HG03159 (cell line): ENCODE results near the gene STK33.

Source experiments
- ATAC-seq: cut with Tn5 transposase; IDR thresholded peaks from one replicate; pipeline ENCODE4 v1.9.1; 2021; ENCODE audit warnings: mild to moderate bottlenecking, moderate library complexity; ENCODE audit not compliant: unreplicated experiment

STK33 gene

DNA sequence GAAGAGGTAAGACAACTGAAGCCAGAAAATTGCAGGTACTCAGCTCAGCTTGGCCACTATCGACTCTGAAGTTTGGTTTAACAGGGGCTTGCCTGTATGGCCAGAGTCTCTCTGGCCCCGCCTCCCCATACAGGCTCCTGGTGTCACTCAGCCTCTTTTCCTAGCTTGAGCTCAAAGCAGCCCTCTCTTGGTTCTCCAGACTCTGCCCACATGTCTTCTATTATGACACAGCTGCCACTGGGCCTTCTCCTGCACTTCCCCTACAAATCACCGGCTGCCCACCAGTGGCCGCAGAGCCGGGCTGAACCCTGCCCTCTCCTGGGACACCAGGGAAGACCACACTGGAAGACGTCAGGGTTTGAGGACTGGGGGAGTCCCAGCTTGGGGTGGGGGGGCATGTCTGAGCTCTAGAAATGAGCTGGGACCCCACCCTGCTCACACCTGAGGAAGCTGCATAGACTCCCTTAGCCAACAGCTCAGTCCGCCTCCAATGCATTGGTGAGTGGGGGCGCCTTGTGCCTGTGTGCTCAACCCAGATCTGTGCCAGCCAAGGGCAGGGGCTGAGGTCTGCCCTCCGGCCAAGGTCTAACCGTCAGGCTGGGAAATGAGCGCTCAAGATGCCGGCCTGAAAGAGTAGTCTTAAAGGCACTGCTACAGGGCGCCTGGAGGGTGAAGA is 236.0 kb downstream of the STK33 start:
- ATAC-seq: no peak

DNA sequence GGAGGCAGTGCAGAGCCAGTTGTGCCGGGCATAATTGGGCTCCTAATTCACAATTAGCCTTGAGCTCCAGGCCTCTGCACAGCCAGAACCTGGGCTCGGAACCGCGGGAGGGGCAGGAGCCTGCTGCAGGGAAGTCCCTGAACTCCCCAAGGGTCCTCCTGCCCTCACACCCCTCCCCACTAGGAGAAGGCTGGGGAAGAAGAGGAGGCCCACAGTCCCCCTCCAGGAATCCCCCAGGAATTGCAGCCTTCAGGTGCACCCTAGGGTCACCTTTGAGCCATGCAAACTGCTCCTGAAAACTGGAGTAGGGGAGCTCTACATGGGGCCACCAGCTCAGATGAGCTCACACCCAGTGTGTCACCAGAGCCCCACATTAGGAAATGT is 236.5 kb downstream of the STK33 start:
- no peak for ATAC-seq

DNA sequence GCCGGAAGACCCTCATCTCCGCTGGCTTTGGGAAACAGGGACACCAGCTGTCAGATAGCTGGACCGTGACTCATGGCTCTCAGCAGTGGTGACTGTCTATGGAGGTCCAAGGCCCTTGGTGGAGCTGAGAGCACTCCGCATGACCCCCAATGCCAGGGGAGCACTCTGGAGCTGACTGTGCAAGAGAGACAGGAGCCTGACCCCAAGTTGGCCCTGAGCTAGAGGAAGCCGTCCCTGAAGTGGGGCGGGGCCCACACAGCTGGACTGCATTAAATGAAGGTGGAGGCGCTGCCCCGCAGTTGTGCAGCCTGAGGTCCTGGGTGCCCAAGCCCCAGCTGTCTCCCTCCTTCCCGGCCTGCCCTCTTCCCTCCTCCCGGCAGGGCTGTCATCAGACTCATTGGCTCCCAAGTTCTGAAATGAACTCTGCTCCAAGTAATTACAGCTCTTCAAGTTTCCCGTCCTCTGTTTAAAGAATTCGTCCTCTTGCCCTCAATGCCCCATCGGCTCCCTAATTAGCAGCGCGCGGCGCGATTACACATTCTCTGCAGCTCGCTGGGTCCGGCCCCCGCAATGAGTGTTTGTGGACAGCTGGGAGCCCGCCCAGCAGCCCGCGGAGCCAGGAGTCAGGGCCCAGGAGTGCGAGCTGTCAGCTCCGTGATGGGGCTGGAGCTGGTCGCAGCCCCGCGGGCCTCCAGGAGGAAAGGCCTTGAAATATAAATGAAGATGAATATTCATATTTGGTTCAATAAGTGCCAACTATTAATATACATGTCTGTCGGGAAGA is 237.1 kb downstream of the STK33 start:
- ATAC-seq: no peak

DNA sequence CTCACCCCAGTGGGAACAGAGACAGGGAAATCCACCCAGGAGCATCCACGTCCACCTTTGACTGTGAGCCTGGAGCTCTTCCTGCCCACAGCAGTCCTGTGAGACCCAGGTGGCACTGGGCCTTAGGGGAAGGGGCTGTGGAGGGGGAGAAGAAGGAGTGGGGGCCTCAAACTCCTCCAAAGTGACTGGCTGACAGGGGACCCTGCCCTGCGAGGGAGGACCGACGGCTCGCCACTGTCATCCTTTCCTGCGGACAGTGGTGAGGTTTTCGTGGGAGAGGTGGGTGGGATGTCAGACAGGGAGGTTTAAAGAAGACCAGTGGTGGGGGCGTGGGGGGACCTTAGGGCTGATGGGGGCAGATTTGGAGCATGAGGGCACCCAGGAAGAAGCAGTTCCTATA is 237.8 kb downstream of the STK33 start:
- no peak for ATAC-seq

DNA sequence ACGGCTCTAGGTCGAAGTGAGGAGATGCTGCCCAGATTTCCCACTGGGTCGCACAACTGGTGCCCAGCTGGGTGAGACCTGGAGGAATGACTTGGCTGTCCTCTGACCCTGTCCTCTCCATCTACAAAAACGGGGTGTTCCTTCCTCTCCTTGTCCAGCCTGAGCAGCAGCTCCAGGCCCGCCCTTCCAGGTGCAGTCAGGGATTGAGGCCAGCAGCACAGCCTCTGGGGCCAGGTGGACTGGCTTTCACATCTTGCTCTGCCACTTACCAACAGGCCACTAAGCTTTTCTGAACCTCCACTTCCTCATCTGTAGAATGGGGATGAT is 238.6 kb downstream of the STK33 start:
- no peak for ATAC-seq

DNA sequence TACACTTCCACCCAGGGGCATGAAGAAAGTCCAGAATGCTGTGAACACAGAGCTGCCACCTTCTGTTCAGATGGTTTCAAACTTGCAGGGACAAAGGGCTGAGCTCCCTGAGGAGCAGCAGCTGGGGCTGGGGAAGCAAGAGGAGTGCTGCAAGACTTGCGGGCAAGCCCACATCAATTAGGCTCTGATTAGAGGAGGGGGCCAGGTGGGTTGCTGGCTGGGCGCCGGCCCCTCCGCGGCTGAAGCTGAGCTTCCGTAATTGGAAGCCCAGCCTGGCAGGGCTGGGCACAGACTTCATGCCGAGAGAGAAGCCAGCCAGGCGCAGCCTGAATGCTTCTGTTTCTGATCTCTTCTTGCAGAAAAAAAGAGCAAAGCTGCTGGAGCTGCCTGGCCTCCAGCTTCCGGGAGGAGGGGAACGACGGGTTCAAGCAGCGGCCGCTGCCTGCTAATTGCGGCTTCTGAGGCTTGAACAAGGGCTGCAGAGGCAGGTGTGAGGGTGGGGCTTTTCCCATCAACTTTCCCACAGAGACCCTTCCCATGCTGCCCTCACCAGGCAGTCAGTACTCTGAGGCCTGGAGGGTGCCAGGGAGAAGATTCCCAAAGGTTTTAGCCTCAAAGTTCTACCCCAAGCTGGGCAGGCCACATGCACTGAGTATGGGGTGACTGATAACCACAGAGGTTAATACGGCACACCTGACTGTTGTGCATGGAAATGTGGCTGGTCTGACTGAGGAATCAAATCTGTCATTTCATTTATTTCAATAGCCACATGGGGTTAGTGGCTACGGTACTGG is 239.2 kb downstream of the STK33 start:
- no peak for ATAC-seq

DNA sequence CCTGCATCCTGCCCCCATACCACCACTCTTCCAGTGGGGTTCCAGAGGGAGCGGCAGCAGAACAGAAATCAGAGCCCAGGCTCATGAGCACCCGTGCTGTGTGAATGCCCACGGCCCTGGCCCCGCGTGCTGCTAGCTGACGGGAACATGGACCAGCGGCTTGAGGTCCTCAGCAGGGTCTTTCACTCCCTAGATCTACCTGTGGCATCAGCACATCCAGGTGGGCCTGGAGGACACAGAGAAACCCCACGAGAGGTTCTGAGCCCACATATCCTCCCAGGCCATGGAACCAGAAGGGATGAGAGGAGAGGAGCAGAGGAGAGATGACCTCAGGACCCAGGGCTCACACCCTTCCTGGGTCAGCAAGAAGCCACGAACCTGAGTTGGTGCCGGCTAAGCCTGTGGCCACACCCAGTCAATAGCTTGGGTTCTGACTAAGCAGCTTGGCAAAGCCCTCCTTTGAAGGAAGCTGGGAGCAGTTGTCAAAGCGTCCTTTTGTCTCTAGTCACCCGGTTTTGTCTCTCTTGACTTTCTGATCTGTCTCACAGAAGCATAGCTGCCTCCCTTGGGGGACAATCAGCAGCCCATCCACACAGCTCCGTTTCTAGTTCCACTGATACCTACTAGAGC is 241.0 kb downstream of the STK33 start:
- no peak for ATAC-seq

DNA sequence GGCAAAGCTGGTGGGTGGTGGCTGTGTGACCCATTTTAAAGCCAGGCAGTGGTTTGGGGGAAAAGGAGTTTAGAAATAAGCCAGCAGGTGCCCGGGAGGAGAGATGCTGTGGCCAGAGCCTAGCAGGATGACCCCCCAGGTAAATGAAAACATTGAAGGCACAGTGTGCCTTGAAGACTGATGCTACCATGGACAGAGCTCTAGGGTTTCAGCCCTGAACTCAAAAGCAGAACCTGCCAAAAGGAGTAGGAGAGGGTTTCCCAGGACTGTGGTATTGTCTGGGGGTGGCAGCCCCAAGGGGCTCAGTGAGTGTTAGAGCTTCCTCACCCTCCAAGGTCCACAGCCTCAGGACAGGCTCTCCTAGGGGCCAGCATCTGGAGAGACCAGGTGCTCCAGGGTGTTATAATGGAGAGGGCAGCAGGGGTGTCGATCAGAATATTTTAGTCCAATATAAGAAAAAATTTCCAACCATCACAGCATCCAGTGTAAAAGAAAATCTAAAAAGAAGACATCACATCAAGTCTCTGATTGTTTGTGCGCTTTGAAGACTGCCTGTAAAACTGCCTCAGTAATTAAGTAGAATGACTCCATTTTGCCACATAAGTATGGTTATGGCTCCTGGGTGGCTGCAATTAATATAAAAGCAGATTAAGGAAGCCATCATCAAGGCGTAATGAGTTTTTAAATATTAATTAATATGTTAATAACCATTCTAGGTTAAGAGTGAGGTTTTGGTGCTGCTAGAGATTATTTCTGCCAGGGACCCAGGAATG is 241.7 kb downstream of the STK33 start:
- no peak for ATAC-seq

DNA sequence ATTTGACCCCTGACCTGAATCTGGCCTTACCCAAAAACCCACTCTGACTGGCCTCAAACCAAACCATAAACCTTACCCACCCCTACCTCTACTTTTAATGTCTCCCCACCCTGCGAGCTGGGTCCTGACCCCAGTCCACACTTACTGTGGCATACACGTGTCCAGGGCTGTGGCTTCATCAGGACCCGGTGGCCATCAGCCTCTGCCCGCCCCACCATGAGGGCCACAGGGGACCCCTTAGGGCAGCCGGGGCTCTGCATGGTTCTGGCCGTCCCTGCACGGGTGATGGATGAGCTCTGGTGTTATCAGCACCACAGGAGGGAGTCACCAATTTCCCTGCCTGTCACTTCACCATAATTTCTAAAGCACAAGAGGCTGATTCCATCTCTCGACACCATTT is 242.8 kb downstream of the STK33 start:
- no peak for ATAC-seq

DNA sequence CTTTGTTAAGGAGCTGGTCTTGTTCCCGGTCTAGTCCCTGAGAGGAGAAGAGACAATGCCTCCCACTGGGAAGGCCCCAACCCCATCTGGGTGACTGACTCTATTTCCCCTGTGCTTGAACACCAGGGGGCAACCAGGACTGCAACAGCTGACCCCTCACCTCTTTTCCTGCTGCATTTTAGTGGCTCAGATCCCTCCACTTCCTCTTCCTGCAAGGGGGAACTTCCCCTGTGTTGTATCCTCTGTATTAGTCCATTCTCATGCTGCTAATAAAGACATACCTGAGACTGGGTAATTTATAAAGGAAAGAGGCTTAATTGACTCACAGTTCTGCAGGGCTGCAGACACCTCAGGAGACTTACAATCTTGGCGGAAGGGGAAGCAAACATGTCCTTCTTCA is 246.1 kb downstream of the STK33 start:
- ATAC-seq: no peak

DNA sequence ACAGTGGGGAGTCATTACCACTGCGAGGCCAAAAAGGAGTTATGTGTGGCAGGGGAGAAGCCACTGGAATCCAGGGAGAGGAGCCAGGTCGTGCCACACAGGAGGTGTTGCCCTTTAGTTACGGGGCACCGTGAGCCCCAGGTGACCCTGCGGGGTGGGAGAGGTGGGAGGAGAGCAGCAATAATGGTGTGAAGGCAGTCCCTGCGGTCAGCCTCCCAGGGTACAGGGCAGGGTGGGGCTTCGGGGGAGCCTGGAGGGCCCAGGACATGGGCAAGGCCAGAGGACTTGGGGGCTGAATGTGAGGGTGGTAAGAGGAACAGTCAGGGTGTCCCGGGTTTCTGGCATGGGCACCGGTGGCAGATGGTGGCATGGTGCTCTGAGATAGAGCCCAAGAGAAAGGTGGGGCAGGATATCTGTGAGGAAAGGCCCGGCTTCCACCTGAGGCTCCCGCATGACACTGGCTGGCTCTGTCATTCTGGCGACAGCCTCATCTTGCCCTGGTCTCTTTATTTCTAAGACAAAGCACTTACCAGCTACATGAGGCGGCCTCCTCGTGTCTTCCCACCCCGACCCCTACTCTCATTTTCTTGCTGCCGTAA is 247.8 kb downstream of the STK33 start:
- no peak for ATAC-seq

DNA sequence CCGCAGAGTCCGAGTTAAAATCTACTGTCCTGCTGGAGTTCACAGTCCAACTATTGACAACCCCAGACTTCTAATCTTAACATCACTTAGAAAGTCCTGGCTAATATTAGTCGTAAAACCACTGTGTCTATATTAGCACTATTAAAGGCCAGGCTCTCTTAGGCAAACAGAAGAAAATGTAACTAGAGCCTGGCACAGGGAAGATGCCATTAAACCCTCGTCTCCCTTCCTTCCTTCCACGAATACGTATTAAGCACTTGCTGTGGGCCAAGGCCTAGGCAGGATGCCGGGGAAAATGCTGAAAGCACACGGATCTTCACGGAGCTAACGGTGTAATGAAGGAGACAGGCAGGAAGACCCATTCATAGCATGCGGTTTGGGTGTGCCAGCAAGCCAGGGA is 248.8 kb downstream of the STK33 start:
- no peak for ATAC-seq

DNA sequence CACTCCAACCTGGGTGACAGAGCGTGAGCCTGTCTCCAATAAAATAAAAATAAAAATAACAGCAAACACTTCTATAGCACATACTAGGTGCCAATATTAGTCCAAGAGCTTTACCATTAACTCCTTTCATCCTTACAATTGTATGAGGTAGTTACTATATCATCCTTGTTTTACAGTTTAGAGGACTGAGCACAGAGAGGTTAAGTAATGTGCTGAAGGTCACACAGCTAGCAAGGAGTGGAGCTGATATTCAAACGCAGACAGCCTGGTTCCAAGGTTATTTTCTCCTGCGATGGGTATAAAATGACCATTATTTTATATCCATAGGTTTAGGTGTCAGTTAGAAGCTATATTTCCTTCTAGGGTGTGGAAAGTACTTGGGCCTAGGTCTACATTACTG is 249.7 kb downstream of the STK33 start:
- no peak for ATAC-seq

DNA sequence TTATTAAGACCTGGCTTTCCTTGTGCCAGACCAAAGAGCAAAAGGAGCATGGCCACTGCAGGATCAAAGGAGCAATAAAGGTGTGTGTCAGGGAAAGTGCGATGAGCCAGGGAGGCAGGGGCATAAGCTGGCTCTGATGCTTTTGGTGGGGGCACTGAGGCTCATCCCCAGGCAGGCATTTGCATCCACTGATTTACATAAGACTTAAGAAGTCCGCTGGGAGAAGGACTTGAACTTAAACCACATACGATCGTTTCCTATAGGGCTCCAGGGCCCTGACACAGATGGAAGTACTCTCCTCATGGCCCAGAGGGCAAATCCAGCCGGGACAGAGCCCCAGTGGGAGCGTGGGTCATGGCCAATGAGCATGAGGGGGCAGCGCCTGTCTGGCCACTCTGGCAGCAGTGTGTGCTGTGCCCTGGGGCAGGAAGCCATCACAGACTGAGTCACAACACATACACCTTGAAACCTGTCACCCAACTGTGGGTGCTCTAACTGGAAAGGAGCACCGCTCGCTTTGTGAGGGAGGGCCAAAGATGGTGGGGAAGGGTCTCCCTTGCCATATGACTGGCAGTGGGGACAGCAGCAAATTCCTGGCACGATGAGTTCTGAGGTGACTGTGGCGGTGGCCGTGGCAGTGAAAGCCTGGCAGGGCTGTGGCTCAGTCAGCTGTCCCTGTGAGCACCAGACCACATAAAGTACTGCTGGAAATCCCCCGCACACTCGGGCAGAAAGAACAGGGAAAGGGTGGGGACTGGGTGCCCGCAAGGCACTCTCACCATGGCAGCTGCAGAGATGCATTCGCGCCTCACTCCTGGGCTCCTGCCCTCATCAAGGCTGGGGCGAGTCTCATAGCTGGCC is 251.0 kb downstream of the STK33 start:
- peak; percentile 70 for ATAC-seq

DNA sequence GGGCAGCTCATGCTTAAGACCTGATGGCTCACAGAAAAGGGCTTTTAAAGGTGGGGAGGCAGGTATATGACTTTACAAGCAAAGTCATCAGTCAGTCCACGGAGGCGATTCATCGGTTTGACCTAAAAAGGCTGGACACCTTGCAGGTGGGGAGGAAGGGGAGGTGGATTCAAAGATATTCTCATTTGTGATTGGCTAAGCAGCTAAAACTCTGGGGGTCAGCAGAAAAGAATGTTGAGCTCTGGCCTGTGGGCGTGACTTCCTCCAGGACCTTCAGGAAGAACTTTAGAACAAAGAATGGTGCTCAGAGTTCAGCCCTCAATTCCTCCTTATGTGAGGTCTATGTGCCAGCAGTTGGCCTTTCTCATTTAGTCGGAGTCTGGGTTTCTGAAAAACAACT is 252.0 kb downstream of the STK33 start:
- no peak for ATAC-seq
